Central memory CD4-positive, alpha-beta T cell (primary cell): ENCODE results near the gene SLAMF6.
"Not testable (repeated sequence)": the region's sequence is repeated elsewhere in the genome, so short reads cannot be mapped to it uniquely, and the experiment has no call there.

Experiments used
- DNase-seq: peaks from one replicate; pipeline ENCODE4 v3.0.0; 2022
- total RNA-seq, 3 experiments: gene quantifications; one replicate each; lab custom pipeline; 2026; lab: John Stamatoyannopoulos, UW

The SLAMF6 gene
- 71.6 to 94.3 (median 77.4) reads per million in 3 experiments for total RNA-seq

DNA sequence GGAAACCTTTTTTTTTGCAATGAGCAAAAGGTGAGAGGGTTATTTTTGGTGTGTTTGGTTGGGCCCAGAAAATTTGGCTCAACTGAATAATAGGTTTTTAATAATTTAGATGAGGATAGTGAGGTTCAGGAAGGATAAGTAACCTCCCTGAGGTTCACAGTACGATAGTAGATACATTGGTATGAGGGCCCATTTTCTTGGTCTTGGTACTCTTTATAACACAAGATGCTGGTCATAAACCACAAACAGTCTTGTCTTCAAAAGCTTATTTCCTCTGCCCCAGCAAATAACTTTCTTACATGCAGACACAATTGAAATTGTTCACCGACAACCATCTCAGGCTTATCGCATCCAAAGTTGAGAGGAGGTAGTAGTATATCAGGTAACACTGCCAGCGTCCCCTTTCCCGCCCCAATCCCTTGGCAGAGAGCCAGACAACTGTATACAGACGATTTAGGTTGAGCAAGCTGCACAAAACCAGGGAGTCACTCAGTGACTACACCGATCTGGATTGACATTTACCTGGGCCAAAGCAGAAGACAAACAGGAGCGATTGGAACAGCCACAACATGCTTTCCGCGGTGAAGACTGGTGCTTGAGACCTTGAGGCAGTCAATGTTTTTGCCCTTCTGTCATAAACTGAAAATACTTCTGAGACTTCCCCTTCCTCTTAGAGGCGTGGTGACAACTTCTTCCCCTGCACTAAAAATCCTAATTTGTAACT, at the start of gene SLAMF6:
TSS of gene SLAMF6 (minus strand) at position 634 of the 724 bp plus-strand sequence. CDS start at position 571, 63 bp downstream.
- DNase-seq: peak; percentile 48

GRCh38 chr1:160570840-160571239, 47.8 kb upstream of the SLAMF6 start:
- no peak for DNase-seq

GRCh38 chr1:160569806-160570205, 46.8 kb upstream of the SLAMF6 start:
- DNase-seq: no peak

GRCh38 chr1:160567858-160568682, 45.0 kb upstream of the SLAMF6 start:
- DNase-seq: peak; percentile 71

DNA sequence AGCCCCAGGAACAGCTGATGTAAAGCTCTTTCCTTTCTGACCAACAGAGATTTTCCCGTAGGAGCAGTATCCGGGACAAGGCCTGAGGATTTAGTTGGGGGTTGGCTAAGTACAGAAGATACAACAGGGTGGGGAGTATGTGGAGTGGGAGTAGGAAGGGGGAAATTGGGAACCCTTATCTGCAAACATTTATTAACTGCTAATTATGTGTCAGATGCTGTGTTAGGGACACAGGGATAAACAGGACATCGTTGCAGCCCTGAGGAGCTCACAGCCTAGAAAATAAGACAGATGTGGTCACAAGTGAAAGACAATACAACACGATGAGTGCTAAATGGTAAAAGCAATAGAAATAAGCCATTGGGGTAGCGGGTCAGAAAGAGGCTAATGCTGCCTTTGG, 44.3 kb upstream of the SLAMF6 start:
- DNase-seq: no peak

GRCh38 chr1:160565564-160565963, 42.5 kb upstream of the SLAMF6 start:
- DNase-seq: no peak

GRCh38 chr1:160563230-160563629, 40.2 kb upstream of the SLAMF6 start:
- not testable (repeated sequence) for DNase-seq

DNA sequence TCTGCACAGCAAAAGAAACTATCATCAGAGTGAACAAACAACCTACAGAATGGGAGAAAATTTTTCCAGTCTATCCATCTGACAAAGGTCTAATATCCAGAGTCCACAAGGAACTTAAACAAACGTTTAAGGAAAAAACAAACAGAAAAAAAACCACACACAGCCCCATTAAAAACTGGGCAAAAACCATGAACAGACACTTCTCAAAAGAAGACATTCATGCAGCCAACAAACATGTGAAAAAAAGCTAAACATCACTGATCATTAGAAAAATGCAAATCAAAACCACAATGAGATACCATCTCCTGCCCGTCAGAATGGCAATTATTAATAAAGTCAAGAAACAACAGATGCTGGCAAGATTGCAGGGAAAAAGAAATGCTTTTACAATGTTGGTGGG, 39.7 kb upstream of the SLAMF6 start:
- DNase-seq: not testable (repeated sequence)

GRCh38 chr1:160560806-160561205, 37.8 kb upstream of the SLAMF6 start:
- no peak for DNase-seq

- DNase-seq: peak; percentile 47
These were observed 37.1 kb upstream of the SLAMF6 start for GRCh38 chr1:160560045-160560705.

GRCh38 chr1:160559437-160559836, 36.4 kb upstream of the SLAMF6 start:
- DNase-seq: not testable (repeated sequence)

DNA sequence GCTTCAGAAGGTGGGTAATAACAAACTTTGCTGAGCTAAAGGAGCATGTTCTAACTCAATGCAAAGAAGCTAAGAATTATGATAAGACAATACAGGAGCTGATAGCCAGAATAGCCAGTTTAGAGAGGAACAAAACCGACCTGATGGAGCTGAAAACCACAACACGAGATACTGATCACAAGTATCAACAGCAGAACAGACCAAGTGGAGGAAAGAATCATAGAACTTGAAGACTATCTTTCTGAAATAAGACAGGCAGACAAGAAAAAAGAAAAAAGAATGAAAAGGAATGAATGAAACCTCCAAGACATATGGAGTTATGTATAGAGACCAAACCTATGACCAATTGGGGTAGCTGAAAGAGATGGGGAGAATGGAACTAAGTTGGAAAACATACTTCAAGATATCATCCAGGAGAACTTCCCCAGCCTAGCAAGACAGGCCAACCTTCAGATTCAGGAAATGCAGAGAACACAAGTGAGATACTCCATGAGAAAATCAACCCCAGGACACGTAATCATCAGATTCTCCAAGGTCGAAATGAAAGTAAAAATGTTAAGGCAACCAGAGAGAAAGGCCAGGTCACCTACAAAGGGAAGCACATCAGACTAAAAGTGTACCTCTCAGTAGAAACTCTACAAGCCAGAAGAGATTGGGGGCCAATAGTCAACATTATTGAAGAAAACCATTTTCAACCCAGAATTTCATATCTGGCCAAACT, 35.8 kb upstream of the SLAMF6 start:
- no peak for DNase-seq

GRCh38 chr1:160553778-160554177, 30.7 kb upstream of the SLAMF6 start:
- no peak for DNase-seq

DNA sequence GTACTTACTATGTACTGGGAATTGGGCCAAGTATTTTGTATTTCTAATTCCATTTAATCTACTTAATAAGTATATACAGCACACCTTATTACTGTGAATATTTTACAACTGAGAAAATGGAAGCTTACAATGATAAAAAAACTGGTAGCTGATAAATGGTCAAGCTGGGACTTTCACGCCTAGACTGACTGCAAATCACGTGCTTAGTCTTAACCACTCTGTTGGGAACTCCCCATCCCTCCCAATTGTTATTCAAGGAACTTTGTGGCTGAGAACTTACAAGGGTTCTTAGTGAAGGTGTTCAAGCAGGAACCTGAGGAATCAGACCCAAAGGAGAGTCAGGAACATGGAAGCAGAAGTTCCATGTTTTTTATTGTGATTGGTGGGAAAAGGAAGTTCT, 29.4 kb upstream of the SLAMF6 start:
- DNase-seq: no peak

GRCh38 chr1:160550572-160551034, 27.5 kb upstream of the SLAMF6 start:
- DNase-seq: peak; percentile 27

- no peak for DNase-seq
These were observed 26.6 kb upstream of the SLAMF6 start for GRCh38 chr1:160549665-160550006.

GRCh38 chr1:160548960-160549664, 26.1 kb upstream of the SLAMF6 start:
- DNase-seq: no peak

DNA sequence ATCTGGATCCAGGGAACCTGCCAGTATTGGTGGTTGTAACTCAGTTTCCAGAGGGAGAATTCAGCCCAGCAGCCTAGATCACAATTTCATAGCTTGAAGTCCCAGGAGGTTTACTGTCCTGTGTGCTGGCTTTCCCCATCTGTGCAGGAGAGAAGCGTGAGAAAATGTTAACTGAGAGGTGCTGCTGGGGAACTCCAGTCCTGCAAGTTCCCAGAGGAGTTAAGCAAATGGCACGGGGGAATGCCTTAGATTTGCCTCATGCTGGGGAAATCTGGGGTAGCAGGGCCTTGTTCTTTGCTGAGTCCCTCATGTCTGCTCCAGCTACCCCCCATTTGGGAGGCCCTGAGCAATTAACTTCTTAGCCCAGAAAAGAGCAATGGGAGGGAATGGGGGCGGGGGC, 25.1 kb upstream of the SLAMF6 start:
- no peak for DNase-seq

DNA sequence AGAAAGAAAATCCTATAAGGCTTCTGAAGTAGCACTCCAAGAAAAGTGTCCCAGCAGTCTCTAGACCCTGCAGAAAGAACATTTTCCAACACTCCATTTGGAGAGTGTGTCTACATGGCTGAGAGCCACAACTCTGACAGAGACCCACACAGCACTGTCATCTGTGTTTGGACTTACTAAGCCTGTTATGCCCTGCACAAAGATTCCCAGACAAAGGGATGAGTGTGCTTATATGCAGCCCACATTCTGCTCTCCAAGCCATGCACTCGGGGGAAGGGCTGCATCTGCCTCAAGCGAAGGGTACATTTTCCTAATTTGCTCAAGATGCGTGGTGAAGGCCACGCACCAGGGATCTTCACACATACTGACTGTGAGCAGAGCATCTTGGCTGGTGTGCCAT, 24.4 kb upstream of the SLAMF6 start:
- DNase-seq: no peak

DNA sequence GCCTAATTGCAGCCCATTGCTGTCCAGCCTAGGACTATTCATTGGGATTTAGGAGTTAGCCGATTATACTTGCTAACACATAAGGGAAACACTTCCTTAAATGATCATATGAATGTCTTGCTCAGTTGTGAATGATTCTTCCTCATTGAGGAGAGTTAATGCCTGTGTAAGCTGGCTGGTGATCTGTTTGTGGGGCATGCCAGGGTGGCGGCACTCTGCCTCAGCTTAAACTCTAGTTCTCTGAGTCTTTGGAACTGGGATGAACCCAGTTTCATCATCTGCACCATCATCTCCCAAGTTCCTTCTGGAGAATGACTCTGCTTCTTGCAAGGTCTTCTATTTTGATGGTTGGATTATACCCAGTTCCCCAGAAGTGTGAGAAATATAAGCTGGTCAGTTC, 23.9 kb upstream of the SLAMF6 start:
- no peak for DNase-seq

GRCh38 chr1:160544647-160545046, 21.6 kb upstream of the SLAMF6 start:
- peak; percentile 47 for DNase-seq

GRCh38 chr1:160542303-160542945, 19.4 kb upstream of the SLAMF6 start:
- DNase-seq: no peak
